ENCODE data around the gene CCDC85C.

CCDC85C gene

GRCh38 chr14:99574099-99574880 is 29.7 kb downstream of the CCDC85C start:
- no peak for TF ChIP-seq CTCF (IDR thresholded peaks at IDR 0.05; ENCODE audit: low read depth, low read length)
- no peak overlapping the region for H3K4me3 ChIP-seq (ENCODE audit: low read depth, low read length)

- TF ChIP-seq CTCF (IDR thresholded peaks at IDR 0.05; ENCODE audit: low read depth, low read length), result no peak
- H3K4me3 ChIP-seq (ENCODE audit: low read depth, low read length), result no peak overlapping the region
Observed at GRCh38 chr14:99573436-99574098, 30.4 kb downstream of the CCDC85C start.

- H3K4me3 ChIP-seq (ENCODE audit: low read depth, low read length), result no peak overlapping the region
- no peak for TF ChIP-seq CTCF (IDR thresholded peaks at IDR 0.05; ENCODE audit: low read depth, low read length)
Observed at GRCh38 chr14:99573000-99573330, 31.0 kb downstream of the CCDC85C start.

- no peak for TF ChIP-seq CTCF (IDR thresholded peaks at IDR 0.05; ENCODE audit: low read depth, low read length)
- H3K4me3 ChIP-seq (ENCODE audit: low read depth, low read length), result no peak overlapping the region
Observed at GRCh38 chr14:99572173-99572999, 31.6 kb downstream of the CCDC85C start.

GRCh38 chr14:99571303-99571986 is 32.6 kb downstream of the CCDC85C start:
- TF ChIP-seq CTCF (IDR thresholded peaks at IDR 0.05; ENCODE audit: low read depth, low read length), result no peak
- no peak overlapping the region for H3K4me3 ChIP-seq (ENCODE audit: low read depth, low read length)

GRCh38 chr14:99570544-99571302 is 33.3 kb downstream of the CCDC85C start:
- TF ChIP-seq CTCF (IDR thresholded peaks at IDR 0.05; ENCODE audit: low read depth, low read length), result no peak

More at GRCh38 chr14:99570544-99571302, 33.3 kb downstream of the CCDC85C start:
- H3K4me3 ChIP-seq (ENCODE audit: low read depth, low read length), result no peak overlapping the region
